NCI-H2196 treated with DMSO at 0.1 percent for 48 hours (cell line): Measurements from ENCODE around the gene TBC1D22A.

Experiments used
- DNase-seq: peaks from one replicate; lab custom pipeline; 2025; ENCODE audit not compliant: unreplicated experiment; lab: John Stamatoyannopoulos, UW

TBC1D22A gene

GRCh38 chr22:47144076-47144765 lies 381.8 kb downstream of the TBC1D22A start:
- DNase-seq = no peak

GRCh38 chr22:47144791-47145425 lies 382.5 kb downstream of the TBC1D22A start:
- no peak for DNase-seq

GRCh38 chr22:47145883-47146282 lies 383.4 kb downstream of the TBC1D22A start:
- DNase-seq = no peak

GRCh38 chr22:47146391-47146790 lies 383.9 kb downstream of the TBC1D22A start:
- no peak for DNase-seq

GRCh38 chr22:47146941-47147340 lies 384.5 kb downstream of the TBC1D22A start:
- no peak for DNase-seq

- DNase-seq = no peak
Measured at GRCh38 chr22:47147572-47147971, 385.1 kb downstream of the TBC1D22A start.

GRCh38 chr22:47148510-47148909 lies 386.1 kb downstream of the TBC1D22A start:
- no peak for DNase-seq

- DNase-seq = no peak
Measured at GRCh38 chr22:47148956-47149728, 386.7 kb downstream of the TBC1D22A start.

GRCh38 chr22:47149976-47150375 lies 387.5 kb downstream of the TBC1D22A start:
- no peak for DNase-seq

- no peak for DNase-seq
Measured at GRCh38 chr22:47150426-47150825, 388.0 kb downstream of the TBC1D22A start.

GRCh38 chr22:47151064-47151463 lies 388.6 kb downstream of the TBC1D22A start:
- DNase-seq = no peak

GRCh38 chr22:47151490-47151889 lies 389.0 kb downstream of the TBC1D22A start:
- DNase-seq = no peak

GRCh38 chr22:47152236-47152635 lies 389.8 kb downstream of the TBC1D22A start:
- no peak for DNase-seq

- no peak for DNase-seq
Measured at GRCh38 chr22:47152938-47153337, 390.5 kb downstream of the TBC1D22A start.

- DNase-seq = no peak
Measured at GRCh38 chr22:47153854-47154525, 391.5 kb downstream of the TBC1D22A start.

- DNase-seq = no peak
Measured at GRCh38 chr22:47154621-47155081, 392.2 kb downstream of the TBC1D22A start.

- no peak for DNase-seq
Measured at GRCh38 chr22:47155131-47155885, 392.9 kb downstream of the TBC1D22A start.

- DNase-seq = no peak
Measured at GRCh38 chr22:47155912-47156311, 393.5 kb downstream of the TBC1D22A start.

GRCh38 chr22:47156352-47157092 lies 394.1 kb downstream of the TBC1D22A start:
- DNase-seq = no peak

- DNase-seq = no peak
Measured at GRCh38 chr22:47157093-47157420, 394.6 kb downstream of the TBC1D22A start.
